ENCODE results near the gene BANP.
"Not testable (repeated sequence)": the region's sequence is repeated elsewhere in the genome, so short reads cannot be mapped to it uniquely, and the experiment has no call there.

Gene BANP

DNA sequence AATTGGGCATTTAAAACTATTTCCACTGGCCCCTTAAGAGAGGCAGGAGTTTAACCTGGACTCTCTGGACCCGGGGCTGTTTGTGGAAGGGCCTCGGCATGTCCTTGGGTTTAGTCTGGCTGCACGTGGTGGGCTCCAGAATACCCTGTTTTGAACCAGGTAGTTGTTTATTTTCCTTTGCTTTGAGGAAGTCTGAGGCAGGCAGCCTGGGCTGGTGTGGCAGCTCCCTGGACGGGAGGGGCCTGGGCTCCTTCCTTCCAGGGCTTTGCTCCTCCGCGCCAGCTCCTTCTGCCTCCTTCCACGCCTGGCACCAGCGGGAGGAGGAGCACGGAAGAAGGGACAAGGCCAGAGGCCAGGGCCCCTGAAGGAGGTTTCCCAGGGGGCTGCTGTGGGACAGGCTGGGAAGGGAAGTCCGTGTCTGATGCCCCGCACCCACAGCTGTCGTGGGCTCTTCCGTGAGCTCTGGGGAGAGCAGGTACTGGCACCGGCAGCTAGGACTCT, 15.5 kb downstream of the BANP start:
- peak in 1 of 2 donors; percentile 30 for DNase-seq

DNA sequence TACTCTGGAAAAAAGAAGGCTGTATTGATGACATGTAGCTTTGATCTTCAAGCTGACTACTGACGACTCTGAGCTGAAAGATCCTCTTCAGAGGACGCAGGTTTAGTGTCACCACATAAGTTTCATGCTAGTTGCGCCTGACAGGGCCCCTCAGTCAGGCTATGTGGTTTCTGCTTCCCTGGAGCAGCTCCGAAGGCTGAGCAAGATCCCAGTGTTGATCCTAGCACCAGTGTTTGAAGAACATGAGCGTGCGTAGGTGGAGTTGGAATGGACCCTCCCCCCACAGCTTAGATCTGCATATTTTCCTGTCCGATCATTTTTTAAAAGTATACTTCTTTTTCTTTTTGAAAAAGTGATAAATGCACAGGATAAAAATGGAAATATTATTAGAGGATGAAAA, 17.3 kb downstream of the BANP start:
- no peak for DNase-seq

DNA sequence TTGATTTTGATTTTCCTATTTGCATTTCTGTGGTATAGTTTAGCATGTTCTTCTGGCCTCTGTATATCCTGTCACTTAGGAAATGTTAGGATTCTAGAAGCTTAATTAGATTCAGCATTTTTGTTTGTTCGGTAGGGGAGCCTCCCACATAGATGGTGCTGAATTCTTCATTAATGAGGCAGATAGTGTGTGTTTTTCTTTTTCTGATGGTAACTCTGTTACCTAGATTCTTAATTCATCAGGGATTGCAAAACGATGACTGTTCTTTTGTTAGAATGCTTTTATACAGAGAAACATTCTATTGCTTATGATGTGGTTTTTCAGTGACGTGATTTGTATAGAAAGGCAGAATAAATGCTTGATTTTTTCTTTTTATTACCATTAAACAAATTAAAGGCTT, 19.0 kb downstream of the BANP start:
- no peak for DNase-seq

DNA sequence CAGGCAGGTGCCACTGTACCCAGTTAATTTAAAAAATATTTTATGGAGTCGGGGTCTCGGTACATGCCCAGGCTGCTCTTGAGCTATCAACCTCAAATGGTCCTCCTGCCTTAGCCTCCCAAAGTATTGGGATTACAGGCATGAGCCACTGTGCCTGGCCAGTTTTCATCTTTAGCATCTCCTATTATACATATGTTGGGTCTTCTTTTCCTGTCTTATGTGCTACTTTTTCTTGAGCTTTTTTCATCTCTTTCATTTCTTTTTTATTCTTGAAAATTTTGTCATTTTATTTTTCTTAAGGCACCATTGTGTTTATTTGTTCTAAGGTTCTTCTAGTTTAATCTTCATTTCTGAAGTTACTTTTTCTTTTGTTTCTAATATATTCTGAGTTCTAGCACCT, 20.7 kb downstream of the BANP start:
- no peak for DNase-seq

DNA sequence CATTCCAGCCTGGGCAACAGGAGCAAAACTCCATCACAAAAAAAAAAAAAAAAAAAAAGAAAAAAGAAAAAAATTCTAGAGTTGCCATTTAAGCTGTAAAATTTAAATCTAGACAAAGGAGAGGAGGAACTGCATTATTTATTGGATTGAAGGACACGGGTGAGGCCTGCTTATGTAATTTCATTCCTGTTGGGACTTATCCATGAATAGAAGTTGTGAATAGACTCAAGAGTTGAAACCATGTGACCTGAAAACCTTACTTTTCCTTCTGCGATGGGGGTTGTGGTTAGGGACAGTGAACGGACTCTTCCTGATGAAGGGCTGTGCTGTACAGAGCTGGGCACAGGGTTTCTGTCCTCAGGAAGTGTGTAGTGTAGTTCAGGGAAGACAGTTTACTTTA, 22.5 kb downstream of the BANP start:
- DNase-seq, result no peak

DNA sequence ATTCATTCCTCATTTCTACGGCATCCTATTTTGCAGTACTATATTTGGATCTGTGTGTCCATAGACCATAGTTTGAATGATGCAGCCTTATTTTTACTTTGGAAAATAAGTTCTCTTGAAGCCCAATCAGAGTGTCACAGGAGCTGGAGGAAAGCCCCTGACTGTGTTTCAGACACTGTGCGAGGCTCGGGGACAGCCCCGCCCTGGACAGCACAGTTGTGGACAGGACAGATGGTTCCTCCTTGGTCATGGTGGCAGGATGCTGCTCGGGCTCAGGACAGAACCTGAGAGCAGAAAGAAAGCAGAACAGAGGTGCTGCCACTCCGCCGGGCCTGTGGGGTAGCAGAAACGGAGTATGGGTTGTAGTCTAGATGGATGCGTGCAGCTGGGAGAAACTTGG, 22.9 kb downstream of the BANP start:
- DNase-seq, result no peak

DNA sequence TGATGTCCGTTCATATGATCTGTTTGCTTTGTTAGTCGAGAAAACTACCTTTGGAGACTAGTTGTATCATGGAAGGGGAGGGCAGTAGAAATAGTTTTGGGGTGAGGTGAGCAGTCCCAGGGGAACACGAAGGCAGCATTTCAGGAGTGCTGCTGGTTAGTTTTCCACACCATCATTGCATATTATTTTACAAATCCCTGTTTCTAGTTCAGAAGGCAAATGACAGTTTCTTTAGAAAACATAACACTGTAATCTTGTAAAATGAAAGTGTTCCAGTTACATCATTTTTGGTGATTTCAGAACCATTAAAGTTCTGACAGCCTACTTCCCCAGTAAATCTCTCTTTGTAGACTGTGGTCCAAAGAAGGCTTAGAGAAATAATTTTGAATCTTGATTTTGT, 25.4 kb downstream of the BANP start:
- DNase-seq, result no peak

DNA sequence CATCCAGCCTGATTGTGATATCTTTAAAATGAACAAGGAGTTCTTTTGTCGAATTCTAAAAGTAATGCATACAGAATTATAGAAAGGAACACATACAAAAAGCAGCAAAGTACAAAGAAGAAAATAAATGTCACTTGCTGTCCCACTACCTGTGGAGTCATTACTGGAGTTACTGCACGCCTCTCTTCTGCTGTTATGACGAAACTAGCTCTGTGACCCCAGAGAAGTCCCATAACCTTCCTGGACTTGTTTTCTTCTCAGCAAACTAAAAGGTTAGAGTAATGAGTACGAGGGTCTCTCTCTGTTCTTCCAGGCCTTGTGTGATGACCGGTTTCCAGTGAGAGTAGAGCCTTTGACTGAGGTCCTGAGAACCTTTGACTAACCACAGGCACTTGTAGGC, 26.9 kb downstream of the BANP start:
- no peak for DNase-seq

DNA sequence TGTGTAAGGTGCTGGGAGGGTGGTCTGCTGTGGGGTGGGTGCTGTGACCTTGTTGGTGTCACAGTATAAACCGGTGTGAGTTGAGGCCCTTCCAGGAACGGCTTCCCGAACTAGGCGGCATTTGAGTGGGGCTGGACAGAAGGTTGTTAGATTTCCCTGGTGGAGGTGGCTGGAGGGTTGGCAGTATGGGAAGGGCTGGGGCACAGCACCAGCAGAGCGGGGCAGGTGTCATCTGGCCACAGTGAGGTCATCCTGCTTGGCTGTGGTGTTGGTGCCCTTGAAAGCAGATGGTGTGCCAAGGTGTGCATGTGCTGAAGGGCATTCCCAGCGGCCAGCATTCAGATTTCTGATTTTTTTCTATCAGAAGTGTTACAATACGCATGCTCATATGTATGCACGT, 28.1 kb downstream of the BANP start:
- DNase-seq, result no peak

DNA sequence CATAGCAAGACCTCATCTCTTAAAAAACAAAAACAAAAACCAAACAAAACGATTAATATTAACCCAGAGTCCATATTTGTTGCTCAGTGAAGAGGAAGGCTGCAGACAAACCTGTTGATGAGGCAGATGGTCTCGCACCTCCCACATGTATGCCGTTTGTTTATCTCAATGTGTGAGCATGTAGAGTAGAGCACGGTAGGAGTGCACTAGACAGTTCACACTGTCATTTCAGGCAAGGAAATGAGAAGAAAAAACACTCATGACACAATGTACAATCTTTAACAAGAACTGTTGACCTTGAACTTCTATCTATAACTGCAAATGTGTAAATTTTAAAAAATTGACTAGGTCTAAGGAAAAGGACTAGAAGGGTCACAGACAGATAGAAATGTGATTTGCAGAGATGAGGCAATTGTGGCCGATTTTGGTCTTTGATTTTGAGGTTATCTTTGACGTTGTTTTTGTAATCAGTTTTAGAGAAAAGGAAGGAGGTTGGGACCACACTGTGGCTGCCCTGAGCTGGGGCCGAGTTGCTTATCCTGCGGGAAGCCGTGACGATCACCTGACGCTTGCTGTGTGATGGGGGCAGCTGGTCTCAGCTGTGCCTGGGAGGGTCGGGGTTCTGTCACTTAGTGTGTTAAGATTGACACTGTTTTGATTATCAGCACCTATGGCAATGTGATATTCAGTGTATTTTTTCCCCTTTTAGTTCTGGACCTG, 28.8 kb downstream of the BANP start:
- not testable (repeated sequence) for DNase-seq

DNA sequence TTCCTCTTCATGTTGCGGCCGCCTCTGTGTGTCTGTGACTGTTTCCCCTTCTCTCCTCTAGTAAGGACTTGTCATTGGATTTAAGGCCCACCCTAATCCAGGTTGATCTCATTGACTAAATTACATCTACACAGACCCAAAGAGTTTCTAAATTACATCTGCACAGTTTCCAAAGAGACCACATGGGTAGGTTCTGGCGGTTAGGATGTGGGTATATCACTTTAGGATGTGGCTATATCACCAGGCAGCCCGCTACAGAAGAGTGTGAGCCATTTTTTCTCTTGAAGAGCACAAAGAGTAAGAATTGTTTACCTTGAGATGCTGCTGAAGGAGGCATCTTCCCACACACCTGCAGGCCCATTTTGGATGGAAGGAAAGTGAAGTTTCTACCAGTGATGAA, 30.1 kb downstream of the BANP start:
- DNase-seq, result not testable (repeated sequence)

DNA sequence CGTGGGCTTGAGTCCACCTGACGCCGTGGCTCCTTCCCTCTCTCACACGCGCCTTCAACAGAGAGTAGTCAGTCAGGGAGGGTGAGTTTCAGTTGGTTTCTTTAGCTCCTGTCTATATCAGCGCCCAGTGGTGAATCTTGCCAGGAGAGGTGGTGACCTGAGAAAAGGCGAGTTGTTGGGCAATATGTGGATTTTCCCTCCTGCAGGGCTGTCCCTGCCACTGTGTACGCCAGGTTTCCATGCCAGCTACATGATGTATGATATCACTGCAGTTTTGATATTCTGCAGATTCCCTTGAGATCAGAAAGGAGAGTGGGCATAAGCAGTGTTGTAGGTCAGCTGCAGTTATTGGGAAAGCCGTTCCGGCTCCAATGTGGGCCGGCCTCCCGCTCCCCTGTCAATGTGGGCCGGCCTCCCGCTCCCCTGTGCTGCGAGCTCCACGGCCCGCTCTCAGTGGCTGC, 31.4 kb downstream of the BANP start:
- DNase-seq, result no peak

DNA sequence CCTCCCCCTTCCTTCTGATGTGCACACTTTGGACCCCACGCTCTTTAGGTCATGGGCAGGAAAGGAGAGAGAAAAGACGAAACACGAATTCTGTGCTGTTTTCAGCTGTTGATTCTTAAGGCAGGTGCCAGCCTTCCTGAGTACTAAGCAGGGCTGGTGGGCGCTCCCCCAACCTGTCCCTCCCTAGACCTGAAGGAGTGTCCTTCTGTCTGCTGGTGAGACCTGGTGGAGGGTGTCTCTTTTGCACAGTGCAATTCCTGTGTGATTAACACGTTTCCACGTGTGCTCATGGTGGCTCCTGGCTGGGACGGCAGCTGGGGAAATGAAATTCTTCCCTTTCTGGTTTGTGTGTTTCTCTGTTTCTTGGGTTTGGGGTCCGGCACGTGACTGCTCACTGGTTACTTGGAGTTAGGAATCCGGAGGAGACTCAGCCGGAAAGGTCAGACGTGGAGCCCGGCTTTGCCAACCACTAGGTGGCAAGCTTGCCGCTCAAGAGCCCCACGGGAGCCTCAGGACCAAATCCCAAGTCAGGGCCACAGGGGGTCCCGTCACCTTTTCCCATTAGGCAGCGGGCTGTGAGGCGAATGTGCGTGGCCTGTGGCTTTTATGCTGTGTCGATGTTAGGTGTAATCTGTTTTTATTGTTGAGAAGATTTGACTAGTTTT, 32.0 kb downstream of the BANP start:
- DNase-seq, result not testable (repeated sequence)

DNA sequence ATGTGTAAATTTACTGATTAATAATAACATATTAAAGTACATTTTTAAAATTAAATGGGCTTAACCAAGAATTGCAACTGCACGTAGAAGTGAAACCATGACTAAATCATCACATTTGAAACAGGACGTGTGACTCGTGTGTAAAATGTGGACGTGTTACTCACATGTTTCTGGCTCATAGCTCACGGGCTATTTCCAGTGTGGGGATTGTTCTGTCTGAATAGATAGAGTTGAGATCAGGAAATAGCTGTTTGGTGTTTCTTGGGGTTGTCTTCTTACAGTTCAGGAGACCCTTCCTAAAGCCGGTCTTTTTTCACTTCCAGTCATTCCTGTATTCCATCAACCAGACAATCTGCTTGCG, 32.5 kb downstream of the BANP start:
- not testable (repeated sequence) for DNase-seq

DNA sequence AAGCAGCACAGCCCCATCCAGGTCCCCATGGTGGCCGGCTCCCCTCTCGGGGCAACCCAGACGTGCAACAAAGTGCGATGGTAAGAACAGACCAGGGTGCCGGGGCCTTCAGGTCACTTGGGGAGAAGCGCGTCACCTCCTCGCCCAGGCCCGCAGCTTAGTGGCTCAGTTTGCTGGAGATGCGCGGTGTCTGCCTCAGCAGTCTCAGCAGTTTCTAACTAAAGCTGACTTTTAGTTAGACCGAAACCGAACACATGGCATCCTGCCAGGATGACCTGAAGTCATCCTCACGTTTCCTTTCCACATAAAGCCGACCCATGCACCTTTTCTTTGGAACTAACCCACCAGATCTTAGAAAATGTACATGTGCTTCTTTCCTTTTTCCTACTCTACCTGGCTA, 32.9 kb downstream of the BANP start:
- not testable (repeated sequence) for DNase-seq

DNA sequence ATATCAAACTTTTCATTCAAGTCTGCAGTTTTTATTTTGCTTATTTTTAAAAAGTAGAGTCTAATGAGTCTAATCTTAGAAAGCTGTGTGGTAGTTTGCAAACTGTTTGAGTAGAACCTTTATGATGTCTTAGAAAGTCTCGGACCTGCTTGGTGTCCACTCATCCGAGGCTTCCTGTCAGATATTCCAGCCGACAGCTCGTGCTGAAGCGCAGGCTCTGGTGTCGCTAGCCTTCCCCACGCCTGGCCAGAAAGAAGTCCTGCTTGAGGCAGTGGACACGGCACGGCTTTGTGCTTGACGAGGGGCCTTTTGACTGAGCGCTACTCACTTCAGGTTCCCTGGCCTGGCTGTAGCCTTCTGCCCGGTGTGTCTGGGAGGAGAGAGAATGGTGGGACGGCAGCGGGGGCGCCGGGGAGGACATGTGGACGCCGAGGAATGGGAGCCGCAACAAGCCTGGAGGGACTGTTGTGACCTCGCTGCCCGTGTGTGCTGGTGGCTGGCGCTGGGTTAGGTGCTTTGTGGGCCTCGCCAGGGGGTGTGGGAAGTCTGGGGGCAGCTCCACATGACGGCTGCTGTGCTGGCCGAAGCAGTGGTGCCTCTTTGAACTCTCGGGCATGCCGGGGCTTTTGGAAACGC, 33.5 kb downstream of the BANP start:
- no peak for DNase-seq

DNA sequence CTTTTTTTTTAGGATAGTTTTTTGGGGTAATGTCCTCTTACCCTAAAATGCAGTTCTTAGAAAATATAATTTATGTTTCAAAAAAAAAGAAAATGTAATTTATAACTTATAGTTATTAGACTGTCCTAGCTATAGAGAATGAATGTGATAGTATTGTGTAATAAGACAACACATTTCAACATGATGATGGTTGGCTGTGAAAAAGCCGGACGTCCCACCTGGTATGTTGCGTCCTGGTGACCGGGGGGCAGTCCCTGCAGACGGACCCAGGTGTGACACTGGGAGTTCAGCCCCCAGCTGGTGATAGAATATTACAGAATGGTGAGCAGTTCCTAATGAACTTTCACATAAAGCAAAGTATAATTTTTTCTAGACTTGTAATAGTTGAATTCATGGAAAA, 34.3 kb downstream of the BANP start:
- not testable (repeated sequence) for DNase-seq

DNA sequence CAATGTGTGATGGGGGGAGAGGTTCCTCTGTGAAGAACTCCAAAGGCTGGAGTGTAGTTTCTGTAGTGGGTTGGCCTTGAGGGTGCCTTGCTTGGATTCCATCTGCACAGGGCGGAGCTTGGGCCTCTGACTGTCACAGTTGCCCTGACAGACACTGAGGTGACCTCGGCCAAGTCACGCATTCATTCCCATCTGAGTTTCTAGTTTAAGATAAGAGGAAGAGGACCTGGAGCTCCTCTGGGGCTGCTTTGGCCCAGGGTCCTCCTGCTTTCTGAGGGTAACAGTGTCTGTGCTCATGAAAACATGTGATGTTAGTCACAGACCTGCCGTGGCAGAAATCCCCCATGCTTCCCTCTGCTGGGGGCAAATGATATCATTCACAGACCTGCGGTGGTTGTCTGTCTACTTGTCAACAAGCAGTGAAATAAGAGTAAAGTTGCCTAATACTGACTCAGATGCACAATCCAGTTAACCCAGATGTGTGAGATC, 35.2 kb downstream of the BANP start:
- DNase-seq, result not testable (repeated sequence)

DNA sequence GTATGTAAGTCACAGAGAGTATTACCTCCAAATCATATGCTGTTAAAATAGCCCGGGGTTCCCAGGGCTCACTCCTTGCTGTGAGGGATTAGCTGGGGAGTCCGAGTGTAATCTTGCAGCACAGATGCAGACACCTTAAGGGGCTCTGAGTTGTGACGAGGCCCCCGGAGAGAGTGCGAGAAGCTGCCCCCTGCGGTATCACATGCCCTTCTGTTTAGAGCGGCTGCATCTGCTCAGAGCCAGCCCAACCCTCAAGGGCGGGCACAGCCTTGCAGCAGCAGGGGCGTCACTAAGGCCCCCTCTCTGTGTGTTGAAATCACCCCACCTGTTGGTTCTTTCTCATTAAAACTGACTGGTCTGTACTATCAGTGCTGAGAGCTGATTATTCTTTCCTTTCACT, 37.4 kb downstream of the BANP start:
- DNase-seq, result not testable (repeated sequence)

DNA sequence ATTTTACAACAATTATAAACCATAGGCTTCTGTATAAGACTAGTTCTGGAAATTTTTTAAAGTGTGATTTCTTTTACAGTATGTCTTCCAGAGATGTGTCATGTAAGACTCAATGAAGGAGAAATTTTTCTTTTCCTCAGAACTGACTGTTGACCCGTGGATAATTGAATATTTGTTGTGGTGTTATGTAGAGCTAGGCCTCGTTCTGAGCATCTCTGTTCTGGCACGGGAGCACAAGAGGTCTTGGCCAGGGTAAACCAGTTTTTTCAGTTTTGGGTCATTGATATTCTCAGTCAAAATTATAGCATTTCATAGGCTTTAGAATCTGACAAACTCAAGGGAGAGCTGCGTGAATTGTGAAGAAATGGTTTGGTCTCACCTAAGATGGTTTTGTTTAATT, 39.0 kb downstream of the BANP start:
- not testable (repeated sequence) for DNase-seq

DNA sequence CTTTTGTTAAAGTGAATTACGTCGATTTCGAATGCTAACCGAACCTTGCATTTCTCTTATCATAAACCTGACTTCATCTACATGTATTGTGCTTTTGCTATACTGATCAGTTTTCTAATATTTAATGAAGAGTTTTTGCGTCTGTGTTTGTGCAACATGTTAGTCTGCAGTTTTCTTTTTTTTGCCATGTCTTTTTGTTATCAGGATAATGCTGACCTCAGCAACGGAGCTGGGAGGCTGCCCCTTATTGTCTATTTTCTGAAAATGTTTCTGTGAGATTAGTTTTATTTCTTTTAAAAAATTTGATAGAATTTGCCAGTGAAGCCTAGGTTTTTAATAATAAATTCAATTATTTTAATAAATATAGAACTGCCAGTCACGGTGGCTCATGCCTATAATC, 40.9 kb downstream of the BANP start:
- DNase-seq, result not testable (repeated sequence)

DNA sequence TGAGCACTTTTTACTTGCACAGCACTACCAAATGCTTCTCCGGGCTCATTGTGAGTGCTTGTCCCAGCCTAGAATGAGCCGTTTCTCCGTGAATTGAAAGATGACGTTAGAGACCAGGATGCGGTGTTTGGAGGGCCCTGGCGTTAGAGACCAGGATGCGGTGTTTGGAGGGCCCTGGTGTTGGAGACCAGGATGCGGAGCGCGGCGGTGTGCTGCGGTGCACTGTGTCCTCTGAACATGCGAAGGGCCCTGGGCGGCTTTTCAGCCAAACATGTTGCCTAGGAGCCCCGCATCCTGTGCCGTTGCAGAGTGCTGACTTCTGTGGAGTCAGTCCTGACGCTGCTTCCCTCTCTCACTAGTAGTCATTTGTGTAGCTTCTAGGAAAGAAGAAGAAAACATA, 42.7 kb downstream of the BANP start:
- DNase-seq, result no peak

DNA sequence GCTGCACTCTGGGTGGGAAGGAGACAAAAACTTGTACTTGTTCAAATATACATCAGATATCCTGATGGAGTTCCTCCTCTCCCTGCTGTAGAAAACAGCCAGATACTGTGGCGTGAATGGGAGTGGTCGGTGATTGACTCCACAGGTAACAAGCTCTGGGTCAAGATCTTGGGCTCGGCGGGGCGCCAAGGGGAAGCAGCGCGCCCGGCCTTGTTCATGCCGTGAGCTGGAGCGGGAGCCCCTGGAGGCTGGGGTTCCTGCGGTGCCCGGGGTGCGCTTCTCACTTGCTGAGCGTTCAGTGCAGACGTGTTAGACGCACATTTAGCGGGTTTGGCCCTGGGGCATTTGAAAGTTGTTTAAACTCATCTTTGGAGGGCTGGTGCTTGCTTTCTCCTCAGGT, 44.4 kb downstream of the BANP start:
- DNase-seq, result no peak

Measured in hippocampal formation (tissue), 2 donors.